Calu3 (cell line): ENCODE results near the gene SUCLA2. TPM values are rescaled to one million over a fixed set of nuclear protein-coding genes. Genes with fewer than 3 reads are reported as not detected.

ENCODE experiments used
- BruUV-seq: library from RNA; stranded (reverse); fragments of 400-500 nt; replicated peaks from 2 replicates; lab custom pipeline; 2021; lab: Mats Ljungman, UMichigan
- CTCF ChIA-PET: fragments of 300-600 bp; sonication (Branson Sonifier 250); formaldehyde crosslinking; loops from one replicate; lab custom pipeline; 2022; ENCODE audit warnings: antibody characterized with exemption; lab: Charles Lee
- DNase-seq: peaks from one replicate; pipeline ENCODE4 v3.0.0; 2022
- H3K27ac Mint-ChIP-seq: one replicate; pipeline ENCODE4 v1.8.0; 2022; ENCODE audit warnings: mixed read lengths; ENCODE audit not compliant: unreplicated experiment
- H3K27me3 Mint-ChIP-seq: one replicate; pipeline ENCODE4 v1.8.0; 2022; ENCODE audit warnings: mixed read lengths; ENCODE audit not compliant: unreplicated experiment
- H3K36me3 Mint-ChIP-seq: one replicate; pipeline ENCODE4 v1.8.0; 2022; ENCODE audit warnings: mild to moderate bottlenecking, moderate library complexity, mixed read lengths; ENCODE audit not compliant: insufficient read depth, unreplicated experiment
- H3K4me1 Mint-ChIP-seq: one replicate; pipeline ENCODE4 v1.8.0; 2022; ENCODE audit warnings: mild to moderate bottlenecking, low read depth, mixed read lengths; ENCODE audit not compliant: unreplicated experiment
- H3K4me3 Mint-ChIP-seq: one replicate; pipeline ENCODE4 v1.8.0; 2022; ENCODE audit warnings: mild to moderate bottlenecking, low read depth, moderate library complexity, mixed read lengths; ENCODE audit not compliant: unreplicated experiment
- H3K9me3 Mint-ChIP-seq: one replicate; pipeline ENCODE4 v1.8.0; 2022; ENCODE audit warnings: low read depth, mixed read lengths; ENCODE audit not compliant: unreplicated experiment
- intact Hi-C: fragments of 100-400 bp; cut with micrococcal nuclease; formaldehyde crosslinking; loops from one replicate; pipeline ENCODE4 v1.10.0; 2022; ENCODE audit not compliant: unreplicated experiment
- total RNA-seq: library from RNA; stranded (reverse); gene quantifications from 2 replicates; pipeline ENCODE4 v1.2.3, GENCODE V29; 2022
- TF ChIP-seq, protein P1 (sequence below): fragments of 200-600 bp; IDR thresholded peaks from one replicate; pipeline ENCODE4 v1.8.0; 2022; ENCODE audit warnings: antibody characterized with exemption; ENCODE audit not compliant: unreplicated experiment

The SUCLA2 gene
- total RNA-seq, 1 experiment from 2014 or later, result 36.7 TPM

GRCh38 chr13:47896111-47896510 is 105.0 kb downstream of the SUCLA2 start:
- BruUV-seq, result no TSS peak
- CTCF ChIA-PET, result no interaction called here

GRCh38 chr13:47893527-47893926 is 107.5 kb downstream of the SUCLA2 start:
- BruUV-seq, result no TSS peak
- Mint-ChIP-seq H3K4me1 (no peaks in the 10 kb centered on the region), H3K9me3 (no peaks in the 10 kb centered on the region), H3K36me3 (no peaks in the 10 kb centered on the region), H3K4me3 (no peak overlapping the region), H3K27me3 (no peaks in the 10 kb centered on the region), H3K27ac (no peak overlapping the region)
- CTCF ChIA-PET, result no interaction called here
- DNase-seq, result no peak
- intact Hi-C loops, result no loop called here
- TF ChIP-seq, protein P1, sequence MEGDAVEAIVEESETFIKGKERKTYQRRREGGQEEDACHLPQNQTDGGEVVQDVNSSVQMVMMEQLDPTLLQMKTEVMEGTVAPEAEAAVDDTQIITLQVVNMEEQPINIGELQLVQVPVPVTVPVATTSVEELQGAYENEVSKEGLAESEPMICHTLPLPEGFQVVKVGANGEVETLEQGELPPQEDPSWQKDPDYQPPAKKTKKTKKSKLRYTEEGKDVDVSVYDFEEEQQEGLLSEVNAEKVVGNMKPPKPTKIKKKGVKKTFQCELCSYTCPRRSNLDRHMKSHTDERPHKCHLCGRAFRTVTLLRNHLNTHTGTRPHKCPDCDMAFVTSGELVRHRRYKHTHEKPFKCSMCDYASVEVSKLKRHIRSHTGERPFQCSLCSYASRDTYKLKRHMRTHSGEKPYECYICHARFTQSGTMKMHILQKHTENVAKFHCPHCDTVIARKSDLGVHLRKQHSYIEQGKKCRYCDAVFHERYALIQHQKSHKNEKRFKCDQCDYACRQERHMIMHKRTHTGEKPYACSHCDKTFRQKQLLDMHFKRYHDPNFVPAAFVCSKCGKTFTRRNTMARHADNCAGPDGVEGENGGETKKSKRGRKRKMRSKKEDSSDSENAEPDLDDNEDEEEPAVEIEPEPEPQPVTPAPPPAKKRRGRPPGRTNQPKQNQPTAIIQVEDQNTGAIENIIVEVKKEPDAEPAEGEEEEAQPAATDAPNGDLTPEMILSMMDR, result no peak

More at GRCh38 chr13:47896111-47896510, 105.0 kb downstream of the SUCLA2 start:
- DNase-seq, result no peak
- no peaks in the 10 kb centered on the region for H3K36me3 Mint-ChIP-seq
- intact Hi-C loops, result no loop called here
- no peak overlapping the region for H3K4me3 Mint-ChIP-seq
- H3K27me3 Mint-ChIP-seq, result no peaks in the 10 kb centered on the region
- H3K4me1 Mint-ChIP-seq, result no peaks in the 10 kb centered on the region
- TF ChIP-seq, protein P1, result no peak
- no peaks in the 10 kb centered on the region for H3K9me3 Mint-ChIP-seq
- no peak overlapping the region for H3K27ac Mint-ChIP-seq

Other genes starting within 250 kb of the SUCLA2 start
- gene NUDT15, start 36.5 kb upstream of the SUCLA2 start, total RNA-seq, result 19.2 and 19.4 TPM in 2 replicates
- 28.5 and 31.9 TPM in 2 replicates for gene MED4, start 93.8 kb upstream of the SUCLA2 start, total RNA-seq
- gene ITM2B, start 231.9 kb upstream of the SUCLA2 start, total RNA-seq, result 357 and 362 TPM in 2 replicates